Stimulated activated naive CD4-positive, alpha-beta T cell (primary cell): ENCODE data around the gene ADIPOR1.
"Not testable (repeated sequence)": the region's sequence is repeated elsewhere in the genome, so short reads cannot be mapped to it uniquely, and the experiment has no call there.

ENCODE experiments used
- DNase-seq, 6 experiments: peaks; one replicate each; lab custom pipeline; 2025; lab: John Stamatoyannopoulos, UW

Gene ADIPOR1

GRCh38 chr1:202957733-202958543, at the start of gene ADIPOR1:
Gene ADIPOR1 (minus strand): TSS chr1:202958312. CDS start chr1:202951070, 7,242 bp downstream.
- peak; percentile 90 to 94 (median 94) for DNase-seq

GRCh38 chr1:203006948-203007871, 49.1 kb upstream of the ADIPOR1 start, which contains the start of gene TMEM183A:
Gene TMEM183A (plus strand): TSS chr1:203007374. CDS start chr1:203007466, 92 bp downstream.
- DNase-seq = peak; percentile 84 to 94 (median 91)

- not testable (repeated sequence) for DNase-seq
Observed at GRCh38 chr1:203005395-203006142, 47.5 kb upstream of the ADIPOR1 start.

GRCh38 chr1:203002951-203003350, 44.8 kb upstream of the ADIPOR1 start:
- no peak for DNase-seq

- no peak for DNase-seq
Observed at GRCh38 chr1:203001986-203002385, 43.9 kb upstream of the ADIPOR1 start.

- no peak for DNase-seq
Observed at GRCh38 chr1:203000217-203000944, 42.3 kb upstream of the ADIPOR1 start.

GRCh38 chr1:202998836-202999750, 41.0 kb upstream of the ADIPOR1 start:
- peak; percentile 23 to 79 (median 48) for DNase-seq

- DNase-seq = no peak
Observed at GRCh38 chr1:202994756-202995155, 36.6 kb upstream of the ADIPOR1 start.

GRCh38 chr1:202991112-202991511, 33.0 kb upstream of the ADIPOR1 start:
- DNase-seq = no peak

- DNase-seq = no peak
Observed at GRCh38 chr1:202989879-202990278, 31.8 kb upstream of the ADIPOR1 start.

GRCh38 chr1:202987922-202988583, 29.9 kb upstream of the ADIPOR1 start:
- DNase-seq = no peak

- no peak for DNase-seq
Observed at GRCh38 chr1:202987255-202987654, 29.1 kb upstream of the ADIPOR1 start.

GRCh38 chr1:202986120-202986519, 28.0 kb upstream of the ADIPOR1 start:
- DNase-seq = not testable (repeated sequence)

- DNase-seq = no peak
Observed at GRCh38 chr1:202982715-202983430, 24.8 kb upstream of the ADIPOR1 start.

- no peak for DNase-seq
Observed at GRCh38 chr1:202981939-202982338, 23.8 kb upstream of the ADIPOR1 start.

GRCh38 chr1:202979459-202979858, 21.3 kb upstream of the ADIPOR1 start:
- DNase-seq = no peak

GRCh38 chr1:202976633-202977032, 18.5 kb upstream of the ADIPOR1 start:
- DNase-seq = no peak

GRCh38 chr1:202974856-202975255, 16.7 kb upstream of the ADIPOR1 start:
- no peak for DNase-seq

GRCh38 chr1:202972046-202972445, 13.9 kb upstream of the ADIPOR1 start:
- no peak for DNase-seq
